ENCODE data around the gene ZNF385C. TPM values are rescaled to one million over a fixed set of nuclear protein-coding genes. Genes with fewer than 3 reads are reported as not detected.

ZNF385C gene
- total RNA-seq, 1 experiment from 2014 or later: 3.7 TPM

- TF ChIP-seq ATF2 (CRISPR knock-in tag; IDR thresholded peaks at IDR 0.05; ENCODE audit: borderline replicate concordance, low read depth) (no peak), ZNF317 (CRISPR knock-in tag; IDR thresholded peaks at IDR 0.05; ENCODE audit: borderline replicate concordance, low read depth) (no peak), USF2 (CRISPR knock-in tag; IDR thresholded peaks at IDR 0.05) (no peak)
These were observed 96.0 kb downstream of the ZNF385C start (continued) for GRCh38 chr17:42002175-42002791.

- Mint-ChIP-seq H3K4me3 (no peak overlapping the region), H3K9me3 (no peaks in the 10 kb centered on the region), H3K36me3 (peaks cover 52% of the 10 kb centered on the region), H3K27me3 (ENCODE audit: low read depth) (no peaks in the 10 kb centered on the region; the same call in 1 of the 2 replicates), H3K4me1 (no peaks in the 10 kb centered on the region), H3K27ac (no peak overlapping the region)
- CTCF ChIA-PET: no interaction called here
- DNase-seq (ENCODE audit: low spot score) (no peak), ATAC-seq (no peak)
- TF ChIP-seq ETV6 (CRISPR knock-in tag; IDR thresholded peaks at IDR 0.05) (no peak), TP53 (CRISPR knock-in tag; IDR thresholded peaks at IDR 0.05) (no peak), MYBL2 (CRISPR knock-in tag; IDR thresholded peaks at IDR 0.05) (no peak), USF2 (CRISPR knock-in tag; IDR thresholded peaks at IDR 0.05) (no peak), NFE2L1 (CRISPR knock-in tag; IDR thresholded peaks at IDR 0.05) (no peak), ZNF396 (CRISPR knock-in tag; IDR thresholded peaks at IDR 0.05; ENCODE audit: borderline replicate concordance) (no peak), E2F5 (CRISPR knock-in tag; IDR thresholded peaks at IDR 0.05) (no peak), ZBTB21 (CRISPR knock-in tag; IDR thresholded peaks at IDR 0.05; ENCODE audit: borderline replicate concordance) (no peak), CTCF (IDR thresholded peaks at IDR 0.05) (no peak), MAX (CRISPR knock-in tag; IDR thresholded peaks at IDR 0.05) (no peak), NFYB (CRISPR knock-in tag; conservative IDR thresholded peaks at IDR 0.05; ENCODE audit: low read depth) (no peak), ATF1 (CRISPR knock-in tag; IDR thresholded peaks at IDR 0.05) (no peak), RORB (CRISPR knock-in tag; IDR thresholded peaks at IDR 0.05) (no peak), GTF2I (CRISPR knock-in tag; conservative IDR thresholded peaks at IDR 0.05) (no peak), OVOL2 (CRISPR knock-in tag; IDR thresholded peaks at IDR 0.05; ENCODE audit: borderline replicate concordance) (no peak), ZNF281 (CRISPR knock-in tag; IDR thresholded peaks at IDR 0.05) (no peak)
- POLR2A ChIA-PET: no interaction called here
These were observed 96.5 kb downstream of the ZNF385C start for GRCh38 chr17:42001729-42002128.
